ENCODE results near the gene TMED9.

Gene TMED9

GRCh38 chr5:177578316-177578715, 13.7 kb upstream of the TMED9 start:
- DNase-seq (ENCODE audit: low spot score): no peak

DNA sequence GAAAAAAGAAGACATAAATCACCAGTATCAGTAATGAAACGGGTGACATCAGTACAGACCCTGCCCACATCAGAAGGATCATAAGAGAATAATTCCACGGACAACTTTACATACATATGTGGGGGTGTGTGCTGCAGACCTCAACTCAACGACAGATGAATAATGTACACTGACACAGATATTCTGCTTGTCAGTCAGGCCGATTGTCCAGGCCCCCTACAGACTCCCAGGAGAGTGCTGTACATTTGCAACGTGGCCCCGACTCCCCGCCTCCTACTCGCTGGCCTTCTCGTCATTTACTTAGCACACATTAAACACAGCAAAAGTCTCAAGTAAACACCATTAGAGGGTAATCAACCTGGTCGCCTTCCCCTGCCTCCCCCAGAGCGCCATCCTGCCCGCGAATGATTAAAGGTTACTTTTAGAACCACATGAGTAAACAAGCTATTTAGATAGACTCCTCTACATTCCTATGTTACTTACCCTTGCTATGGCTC, 3.5 kb upstream of the TMED9 start:
- DNase-seq (ENCODE audit: low spot score): no peak

DNA sequence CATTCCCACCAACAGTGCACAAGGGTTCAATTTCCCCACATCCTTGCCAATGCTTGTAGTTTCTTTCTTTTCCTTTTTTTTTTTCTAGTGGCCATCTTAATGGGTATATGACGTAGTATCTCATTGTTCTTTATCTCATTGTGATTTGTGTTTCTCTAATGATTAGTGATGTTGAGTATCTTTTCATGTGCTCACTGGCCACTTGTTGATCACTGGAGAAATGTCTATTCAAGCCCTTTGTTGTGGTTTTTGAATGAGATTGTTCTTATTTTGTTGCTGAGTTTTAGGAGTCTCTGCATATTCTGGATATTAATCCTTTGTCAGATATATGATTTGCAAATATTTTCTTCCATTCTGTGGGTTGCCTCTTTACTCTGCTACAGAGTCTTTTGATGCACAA, 1.6 kb upstream of the TMED9 start:
- DNase-seq (ENCODE audit: low spot score): no peak

DNA sequence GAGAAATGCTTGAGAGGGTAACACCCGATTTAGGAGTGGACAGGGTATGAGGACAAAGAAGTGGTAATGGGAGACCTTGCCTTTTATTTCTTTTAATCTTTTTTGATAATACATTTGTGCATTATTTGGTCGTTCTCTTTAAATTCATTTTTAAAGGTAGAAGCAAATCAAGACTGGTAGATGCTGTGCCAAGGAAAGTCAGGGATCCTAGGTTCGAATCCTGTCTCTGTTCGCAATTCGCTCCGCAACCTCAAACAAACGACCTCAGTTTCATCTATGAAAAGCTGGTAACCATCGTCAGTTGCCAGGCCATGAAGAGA, 353 bp upstream of the TMED9 start:
- no peak for DNase-seq (ENCODE audit: low spot score)

DNA sequence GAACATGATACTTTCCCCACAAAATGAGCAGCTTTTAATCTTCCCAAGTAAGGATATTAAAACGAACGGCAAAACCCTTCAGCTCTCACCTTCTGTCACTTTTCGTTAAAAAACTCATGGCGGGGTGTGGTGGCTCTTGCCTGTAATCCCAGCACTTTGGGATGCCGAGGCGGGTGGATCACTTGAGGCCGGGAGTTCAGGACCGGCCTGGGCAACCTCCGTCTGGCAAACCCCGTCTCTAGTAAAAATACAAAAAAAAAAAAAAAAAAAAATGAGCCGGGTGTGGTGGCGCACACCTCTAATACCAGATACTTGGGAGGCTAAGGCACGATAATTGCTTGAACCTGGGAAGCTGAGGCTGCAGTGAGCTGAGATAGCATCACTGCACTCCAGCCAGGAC, 902 bp downstream of the TMED9 start:
- DNase-seq (ENCODE audit: low spot score): no peak

GRCh38 chr5:177593511-177593910, 1.5 kb downstream of the TMED9 start:
- DNase-seq (ENCODE audit: low spot score): no peak

DNA sequence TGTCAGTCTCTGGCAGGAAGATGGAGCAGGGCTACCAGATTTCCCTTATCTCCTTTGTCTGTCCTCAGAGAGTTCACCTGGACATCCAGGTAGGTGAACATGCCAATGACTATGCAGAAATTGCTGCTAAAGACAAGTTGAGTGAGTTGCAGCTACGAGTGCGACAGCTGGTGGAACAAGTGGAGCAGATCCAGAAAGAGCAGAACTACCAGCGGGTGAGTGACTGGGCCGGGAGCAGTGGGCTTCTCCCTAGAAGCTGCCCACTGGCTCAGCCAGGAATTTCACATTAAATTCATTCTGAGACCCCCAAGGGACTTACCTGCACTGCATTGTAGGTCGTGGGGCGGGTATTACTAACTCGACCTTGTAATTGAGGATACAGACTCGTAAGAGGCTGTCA, 2.1 kb downstream of the TMED9 start:
- no peak for DNase-seq (ENCODE audit: low spot score)

DNA sequence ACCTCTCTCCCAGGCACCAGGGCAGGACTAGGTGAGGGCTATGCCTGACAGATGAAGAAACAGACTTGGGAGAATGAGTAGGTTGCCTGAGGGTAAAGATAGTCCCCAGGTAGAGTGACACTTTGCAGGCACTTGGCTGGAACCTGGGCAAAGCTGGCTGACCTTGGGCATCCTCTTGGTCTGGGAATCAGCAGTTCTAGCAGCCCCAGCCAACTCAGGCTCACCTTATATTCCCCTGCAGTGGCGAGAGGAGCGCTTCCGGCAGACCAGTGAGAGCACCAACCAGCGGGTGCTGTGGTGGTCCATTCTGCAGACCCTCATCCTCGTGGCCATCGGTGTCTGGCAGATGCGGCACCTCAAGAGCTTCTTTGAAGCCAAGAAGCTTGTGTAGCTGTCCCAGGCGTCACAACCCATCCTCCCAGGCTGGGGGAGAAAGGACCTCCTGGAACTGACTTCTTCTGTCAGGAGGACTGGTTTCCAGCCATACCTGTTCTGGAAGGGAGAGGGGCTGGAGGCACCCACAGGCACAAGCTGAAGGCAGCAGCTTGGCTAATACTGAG, 3.1 kb downstream of the TMED9 start:
- no peak for DNase-seq (ENCODE audit: low spot score)

DNA sequence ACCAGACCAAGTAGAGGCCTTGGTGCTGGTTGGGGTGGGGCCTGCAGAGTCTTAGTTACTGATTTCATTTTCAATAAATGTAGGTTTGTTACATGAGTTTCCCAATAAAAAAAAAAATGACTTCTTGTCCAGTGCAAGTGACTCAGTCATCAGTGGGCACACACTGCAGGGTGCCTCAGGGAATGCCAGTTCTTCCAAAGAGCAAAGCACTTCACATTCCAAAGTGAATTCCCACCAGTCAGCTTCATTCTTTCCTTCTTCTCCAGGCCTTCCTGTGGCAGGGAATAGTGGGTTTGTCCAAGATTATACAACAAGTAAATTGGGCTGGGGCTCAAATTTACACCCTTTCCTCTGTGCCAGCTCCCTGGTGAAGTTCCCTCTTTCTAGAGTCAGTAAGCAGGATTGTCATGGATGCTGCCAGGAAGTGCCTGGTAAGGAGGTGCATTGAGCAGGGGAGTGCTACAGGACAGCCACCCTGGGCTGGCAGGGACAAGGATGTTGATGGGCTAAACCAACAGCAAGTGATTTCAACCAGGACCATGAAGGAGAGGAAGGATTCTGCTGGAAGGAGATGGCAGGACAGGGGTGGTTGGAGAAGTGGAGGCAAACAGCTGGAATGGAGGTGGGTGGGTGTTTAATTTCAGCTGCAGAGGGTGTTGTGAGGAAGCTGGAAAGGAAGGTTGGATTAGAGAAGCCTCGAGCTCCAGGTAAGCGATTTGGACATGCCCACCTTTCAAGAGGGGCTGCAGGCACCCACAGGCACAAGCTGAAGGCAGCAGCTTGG, 4.2 kb downstream of the TMED9 start:
- DNase-seq (ENCODE audit: low spot score): no peak

GRCh38 chr5:177596775-177597238, 4.8 kb downstream of the TMED9 start:
- DNase-seq (ENCODE audit: low spot score): no peak

GRCh38 chr5:177598477-177598876, 6.5 kb downstream of the TMED9 start:
- no peak for DNase-seq (ENCODE audit: low spot score)

DNA sequence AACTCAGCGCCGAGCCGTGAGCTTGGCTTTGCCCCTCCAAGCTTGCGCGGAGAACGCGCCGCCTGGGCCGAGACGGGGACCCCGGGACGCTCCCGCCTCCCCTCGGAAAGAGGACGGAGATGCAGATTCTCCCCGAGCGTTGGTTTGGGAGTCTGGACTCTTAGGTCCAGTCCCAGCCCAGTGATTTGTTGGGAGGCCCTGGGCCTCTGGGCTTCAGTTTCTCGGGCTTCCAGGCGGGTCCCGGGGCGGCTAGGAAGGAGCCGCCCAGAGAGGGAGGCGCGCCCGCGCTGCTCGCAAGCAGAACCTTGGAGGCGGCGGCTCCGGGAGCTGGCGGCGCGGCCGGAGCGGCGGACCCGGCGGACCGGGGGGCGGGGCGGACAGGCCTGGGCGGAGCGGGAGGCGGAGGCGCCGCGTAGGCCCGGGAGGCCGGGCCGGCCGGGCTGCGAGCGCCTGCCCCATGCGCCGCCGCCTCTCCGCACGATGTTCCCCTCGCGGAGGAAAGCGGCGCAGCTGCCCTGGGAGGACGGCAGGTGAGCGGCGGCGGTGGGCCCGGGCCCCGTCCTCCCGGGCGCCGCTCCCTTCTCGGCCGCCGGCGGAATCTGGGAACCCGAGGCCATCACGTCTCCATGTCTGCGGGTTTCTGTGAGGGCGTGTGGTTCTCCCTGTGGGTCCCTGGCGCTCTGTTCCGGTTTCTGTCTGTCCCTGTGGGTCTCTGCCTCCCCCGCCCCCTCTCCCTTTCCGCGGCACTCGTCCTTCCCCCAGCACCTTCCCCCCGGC, 7.9 kb downstream of the TMED9 start, which contains the start of gene B4GALT7:
B4GALT7 (plus strand) TSS at position 402 of the 777 bp plus-strand sequence; CDS start at position 481, 79 bp downstream.
- DNase-seq (ENCODE audit: low spot score): peak; percentile 84

DNA sequence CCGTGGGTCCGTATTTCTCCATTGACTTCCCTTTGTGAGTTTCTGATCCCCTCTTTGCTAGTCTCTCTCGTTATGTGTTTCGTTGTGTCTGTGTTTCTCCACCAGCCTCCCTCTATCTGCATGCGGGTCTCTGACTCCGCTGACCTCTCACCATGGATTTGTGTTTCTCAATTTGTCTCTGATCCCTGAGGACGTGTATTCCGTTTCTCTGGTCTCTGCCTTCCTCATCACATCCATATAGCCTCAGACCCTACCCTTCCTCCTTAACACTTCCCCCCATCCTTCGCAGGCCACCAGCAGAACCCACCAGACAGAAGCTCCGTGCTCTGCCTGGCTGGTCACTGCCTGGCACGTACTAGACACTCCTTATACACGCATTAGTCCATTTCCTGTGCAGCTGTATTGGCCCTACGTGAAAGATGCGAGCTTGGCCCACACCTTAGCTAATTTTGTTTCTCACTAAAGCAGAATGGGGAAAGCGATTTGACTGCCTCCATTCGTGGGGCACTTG, 8.6 kb downstream of the TMED9 start:
- DNase-seq (ENCODE audit: low spot score): no peak

DNA sequence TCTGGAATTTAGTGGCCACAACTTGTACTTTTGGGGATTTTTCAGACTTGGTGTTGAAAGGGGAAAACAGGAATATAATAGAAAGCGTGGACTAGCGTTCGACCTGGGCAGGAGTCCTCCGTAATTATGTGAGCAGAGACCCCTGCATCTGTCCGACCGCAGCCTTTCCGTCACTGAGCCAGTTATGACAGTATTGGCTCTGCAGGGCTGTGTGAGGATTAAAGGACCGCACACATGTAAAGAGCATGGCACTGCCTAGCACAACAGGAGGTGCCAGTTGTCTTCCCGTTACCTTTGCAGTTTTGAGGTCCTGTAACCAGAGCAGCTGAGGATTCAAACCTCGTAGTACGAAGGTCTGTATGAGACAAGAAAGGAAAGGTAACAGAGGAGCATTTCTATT, 9.1 kb downstream of the TMED9 start:
- no peak for DNase-seq (ENCODE audit: low spot score)

- no peak for DNase-seq (ENCODE audit: low spot score)
Observed at GRCh38 chr5:177601577-177602457, 9.8 kb downstream of the TMED9 start.

GRCh38 chr5:177602458-177602830, 10.4 kb downstream of the TMED9 start:
- DNase-seq (ENCODE audit: low spot score): no peak

- DNase-seq (ENCODE audit: low spot score): no peak
Observed at GRCh38 chr5:177603631-177604030, 11.6 kb downstream of the TMED9 start.

- no peak for DNase-seq (ENCODE audit: low spot score)
Observed at GRCh38 chr5:177604116-177604521, 12.1 kb downstream of the TMED9 start.

GRCh38 chr5:177604656-177605055, 12.7 kb downstream of the TMED9 start:
- no peak for DNase-seq (ENCODE audit: low spot score)

DNA sequence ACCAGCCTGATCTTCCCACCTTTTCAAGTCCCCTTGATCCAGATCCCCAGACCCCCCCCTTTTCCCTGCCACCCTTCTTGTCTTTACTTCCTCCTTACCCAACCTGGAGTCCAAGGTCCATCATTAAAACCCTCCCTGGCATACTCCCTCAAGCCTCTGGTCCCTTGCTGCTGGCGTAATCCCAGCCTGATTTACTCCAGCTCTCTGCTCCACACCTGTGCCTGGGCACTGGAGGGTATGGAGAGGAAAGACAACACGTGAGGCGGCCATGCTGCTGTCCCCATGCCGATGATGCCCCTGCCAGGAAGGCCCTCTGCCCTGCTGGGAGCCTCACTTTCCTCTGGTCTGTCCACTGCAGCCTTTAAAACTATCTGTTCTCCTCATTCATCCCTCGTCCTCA, 13.1 kb downstream of the TMED9 start:
- DNase-seq (ENCODE audit: low spot score): no peak

GRCh38 chr5:177605667-177606066, 13.7 kb downstream of the TMED9 start:
- DNase-seq (ENCODE audit: low spot score): no peak

Data from germinal center (tissue), 1 donor.